ENCODE data around the gene PTPRM.

Gene PTPRM

DNA sequence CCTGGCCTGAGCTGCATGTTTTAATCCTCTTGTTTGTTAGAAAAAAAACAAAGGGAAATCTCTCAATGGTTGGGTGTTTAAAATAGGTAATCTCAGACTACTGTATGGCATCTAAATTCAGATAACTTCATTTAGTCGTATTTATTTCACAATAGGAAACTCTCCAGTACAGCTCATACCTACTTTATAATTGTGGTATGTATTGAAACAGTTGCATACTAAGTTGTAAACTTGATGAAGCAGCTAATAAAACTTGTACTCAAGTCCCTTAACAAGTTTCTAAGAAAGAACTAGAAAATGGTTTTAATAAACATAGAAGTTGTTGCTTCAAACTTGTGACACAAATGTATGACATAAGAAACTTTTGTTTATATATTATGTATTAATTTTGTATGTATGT lies 334.5 kb downstream of the PTPRM start:
- in situ Hi-C loops (cut with HindIII; ENCODE audit: low sequenced_read_pairs) = no loop called here
- TF ChIP-seq, protein P1, sequence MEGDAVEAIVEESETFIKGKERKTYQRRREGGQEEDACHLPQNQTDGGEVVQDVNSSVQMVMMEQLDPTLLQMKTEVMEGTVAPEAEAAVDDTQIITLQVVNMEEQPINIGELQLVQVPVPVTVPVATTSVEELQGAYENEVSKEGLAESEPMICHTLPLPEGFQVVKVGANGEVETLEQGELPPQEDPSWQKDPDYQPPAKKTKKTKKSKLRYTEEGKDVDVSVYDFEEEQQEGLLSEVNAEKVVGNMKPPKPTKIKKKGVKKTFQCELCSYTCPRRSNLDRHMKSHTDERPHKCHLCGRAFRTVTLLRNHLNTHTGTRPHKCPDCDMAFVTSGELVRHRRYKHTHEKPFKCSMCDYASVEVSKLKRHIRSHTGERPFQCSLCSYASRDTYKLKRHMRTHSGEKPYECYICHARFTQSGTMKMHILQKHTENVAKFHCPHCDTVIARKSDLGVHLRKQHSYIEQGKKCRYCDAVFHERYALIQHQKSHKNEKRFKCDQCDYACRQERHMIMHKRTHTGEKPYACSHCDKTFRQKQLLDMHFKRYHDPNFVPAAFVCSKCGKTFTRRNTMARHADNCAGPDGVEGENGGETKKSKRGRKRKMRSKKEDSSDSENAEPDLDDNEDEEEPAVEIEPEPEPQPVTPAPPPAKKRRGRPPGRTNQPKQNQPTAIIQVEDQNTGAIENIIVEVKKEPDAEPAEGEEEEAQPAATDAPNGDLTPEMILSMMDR (IDR thresholded peaks at IDR 0.05; ENCODE audit: low read depth, low read length) = no peak
- DNase-seq (ENCODE audit: low read depth, low spot score) = no peak

DNA sequence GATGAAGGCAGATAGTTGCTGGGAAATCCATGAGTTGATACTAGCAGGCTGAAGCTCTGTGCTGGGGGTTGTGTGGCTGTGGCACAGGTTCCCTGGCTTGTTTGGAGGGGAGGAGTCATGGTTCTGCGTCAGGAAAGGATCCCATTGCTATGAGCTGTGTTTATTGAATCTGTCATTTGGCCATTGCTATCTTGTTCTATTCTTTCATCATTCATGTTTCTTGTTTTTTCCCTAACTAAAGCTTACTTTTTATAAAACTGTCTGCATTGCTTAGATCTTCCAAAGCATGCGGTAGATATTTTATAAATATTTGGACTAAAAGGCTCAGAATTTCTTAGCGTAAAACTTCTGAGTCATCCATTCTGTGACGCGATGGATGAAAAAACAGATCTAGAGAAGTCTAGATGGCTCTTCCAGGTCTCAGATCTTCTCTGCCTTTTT lies 335.3 kb downstream of the PTPRM start:
- H3K4me3 ChIP-seq (ENCODE audit: low read depth, low read length) = no peak overlapping the region
- in situ Hi-C loops (cut with HindIII; ENCODE audit: low sequenced_read_pairs) = no loop called here
- DNase-seq (ENCODE audit: low read depth, low spot score) = peak; percentile 82
- TF ChIP-seq, protein P1 (IDR thresholded peaks at IDR 0.05; ENCODE audit: low read depth, low read length) = no peak

More for the DNA sequence above, 334.5 kb downstream of the PTPRM start:
- no peak overlapping the region for H3K4me3 ChIP-seq (ENCODE audit: low read depth, low read length)

DNA sequence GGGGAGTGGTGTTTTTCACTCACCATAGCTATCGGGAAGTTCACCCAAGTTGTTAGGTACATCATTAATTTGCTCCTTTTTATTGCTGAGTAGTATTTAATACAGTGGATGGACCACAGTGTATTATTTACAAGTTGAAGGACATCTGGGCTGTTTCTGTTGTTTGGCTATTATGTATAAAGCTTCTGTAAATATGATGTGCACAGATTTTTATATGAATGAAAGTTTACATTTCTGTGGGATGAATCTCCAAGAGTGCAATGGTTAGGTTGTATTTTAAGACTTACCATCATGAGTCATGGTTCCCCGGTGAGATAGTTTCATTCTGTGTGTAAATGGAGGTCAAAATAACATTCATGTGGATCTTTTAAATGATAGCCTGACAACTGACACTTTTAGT lies 337.4 kb downstream of the PTPRM start:
- in situ Hi-C loops (cut with HindIII; ENCODE audit: low sequenced_read_pairs) = no loop called here
- DNase-seq (ENCODE audit: low read depth, low spot score) = peak; percentile 89

DNA sequence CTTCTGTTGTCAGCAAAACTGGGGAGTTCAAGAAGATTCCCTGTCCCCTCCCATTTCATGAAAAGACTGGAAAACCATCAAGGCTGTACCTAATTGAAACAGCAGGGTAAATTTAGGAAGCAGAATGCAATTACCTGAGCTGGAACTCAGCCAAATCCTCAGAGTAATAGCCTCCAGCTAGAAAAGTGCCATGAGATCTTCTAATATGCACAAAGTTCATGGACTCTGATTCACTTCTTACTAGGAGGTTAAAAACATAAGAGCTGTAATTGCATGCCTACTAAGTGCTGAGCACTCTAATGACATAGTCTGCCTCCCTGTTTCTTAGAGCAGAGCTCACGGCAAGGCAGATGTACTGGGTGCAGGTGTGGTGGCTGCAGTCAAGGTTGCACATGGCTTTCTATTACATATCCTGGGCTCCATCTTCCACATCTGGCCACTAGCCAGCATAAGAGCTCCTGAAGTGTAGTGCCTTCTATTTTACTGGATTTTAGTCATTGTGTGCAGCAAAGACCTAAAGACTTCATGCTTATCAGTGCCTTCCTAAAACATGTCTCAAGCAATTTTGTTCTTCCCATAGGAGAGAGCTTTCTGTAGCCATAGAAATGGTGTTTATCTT lies 341.7 kb downstream of the PTPRM start:
- in situ Hi-C loops (cut with HindIII; ENCODE audit: low sequenced_read_pairs) = no loop called here
- TF ChIP-seq, protein P1 (IDR thresholded peaks at IDR 0.05; ENCODE audit: low read depth, low read length) = no peak
- no peak overlapping the region for H3K4me3 ChIP-seq (ENCODE audit: low read depth, low read length)
- DNase-seq (ENCODE audit: low read depth, low spot score) = no peak

More for the DNA sequence above, 337.4 kb downstream of the PTPRM start:
- H3K4me3 ChIP-seq (ENCODE audit: low read depth, low read length) = no peak overlapping the region
- TF ChIP-seq, protein P1 (IDR thresholded peaks at IDR 0.05; ENCODE audit: low read depth, low read length) = no peak

DNA sequence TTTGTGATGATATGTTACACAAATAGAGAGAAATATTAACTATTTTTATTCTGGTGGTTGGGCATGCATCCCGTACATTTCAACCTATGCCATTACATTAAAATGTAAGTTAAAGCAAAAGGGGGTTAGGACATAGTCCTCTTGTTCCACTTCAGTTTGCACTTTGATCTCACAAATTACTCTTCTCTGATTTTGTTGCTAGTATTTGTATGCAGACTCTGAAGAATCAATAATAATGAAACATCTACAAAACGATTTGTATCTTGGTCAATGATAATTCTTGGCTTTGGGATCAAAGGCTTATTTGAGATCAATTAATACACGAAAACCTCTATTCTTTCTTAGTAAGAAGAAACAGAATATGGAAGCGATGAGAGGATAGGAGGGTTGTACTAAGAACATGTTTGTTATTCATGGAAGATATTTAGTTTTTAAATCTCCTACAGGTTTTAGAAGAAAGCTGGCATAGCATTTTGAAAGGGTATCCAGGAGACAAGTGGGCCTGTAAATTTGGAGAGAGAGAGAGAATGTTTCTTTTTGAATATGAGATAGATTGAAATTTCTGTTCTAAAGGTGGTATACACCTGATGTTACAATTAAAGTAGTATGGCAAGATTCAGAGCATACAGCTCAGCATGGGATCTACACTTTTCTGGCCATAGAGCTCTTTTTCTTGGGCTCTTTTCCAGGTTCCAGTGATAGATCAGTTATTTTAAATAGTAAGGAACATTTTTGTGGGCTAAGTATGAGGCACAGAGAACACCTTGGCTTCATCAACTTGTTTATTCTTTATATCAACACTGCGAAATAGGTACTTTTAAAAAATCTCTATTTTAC lies 347.9 kb downstream of the PTPRM start:
- in situ Hi-C loops (cut with HindIII; ENCODE audit: low sequenced_read_pairs) = no loop called here
- DNase-seq (ENCODE audit: low read depth, low spot score) = no peak
- no peak overlapping the region for H3K4me3 ChIP-seq (ENCODE audit: low read depth, low read length)
- TF ChIP-seq, protein P1 (IDR thresholded peaks at IDR 0.05; ENCODE audit: low read depth, low read length) = no peak

DNA sequence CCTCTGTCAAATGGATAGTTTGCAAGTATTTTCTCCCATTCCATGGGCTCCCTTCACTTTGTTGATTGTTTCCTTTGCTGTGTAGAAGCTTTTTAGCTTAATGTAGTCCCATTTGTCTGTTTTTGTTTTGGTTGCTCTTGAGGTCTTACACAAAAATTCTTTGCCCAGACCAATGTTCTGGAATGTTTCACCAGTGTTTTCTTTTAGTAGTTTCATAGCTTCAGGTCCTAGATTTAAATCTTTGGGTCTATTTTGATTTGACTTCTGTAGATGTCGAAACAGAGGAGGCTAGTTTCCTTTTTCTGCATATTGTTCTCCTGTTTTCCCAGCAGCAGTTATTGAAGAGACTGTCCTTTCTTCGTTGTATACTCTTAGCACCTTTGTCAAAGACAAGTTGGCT lies 351.6 kb downstream of the PTPRM start:
- H3K4me3 ChIP-seq (ENCODE audit: low read depth, low read length) = no peak overlapping the region
- TF ChIP-seq, protein P1 (IDR thresholded peaks at IDR 0.05; ENCODE audit: low read depth, low read length) = no peak
- DNase-seq (ENCODE audit: low read depth, low spot score) = peak; percentile 12
- in situ Hi-C loops (cut with HindIII; ENCODE audit: low sequenced_read_pairs) = no loop called here
